WI38 (cell line): ENCODE measurements around the gene BORCS6.

Experiments
- H3K4me3 ChIP-seq: 2 replicates; pipeline ENCODE4 v1.5.1; 2011; ENCODE audit warnings: low read depth, mild to moderate bottlenecking, control low read depth, low read length
- CTCF ChIP-seq: IDR thresholded peaks from 2 replicates; pipeline ENCODE4 v1.5.1; 2012; ENCODE audit warnings: low read depth, mild to moderate bottlenecking, control low read depth, low read length

The BORCS6 gene

GRCh38 chr17:8145811-8146210 is 44.2 kb downstream of the BORCS6 start:
- no peak overlapping the region for H3K4me3 ChIP-seq
- no peak for TF ChIP-seq CTCF

- no peak for TF ChIP-seq CTCF
- no peak overlapping the region for H3K4me3 ChIP-seq
Observed at GRCh38 chr17:8144401-8145231, 45.4 kb downstream of the BORCS6 start.

GRCh38 chr17:8143581-8144400 is 46.2 kb downstream of the BORCS6 start:
- no peak overlapping the region for H3K4me3 ChIP-seq
- TF ChIP-seq CTCF, result no peak

GRCh38 chr17:8142887-8143580 is 46.9 kb downstream of the BORCS6 start:
- TF ChIP-seq CTCF, result no peak
- H3K4me3 ChIP-seq, result no peak overlapping the region

GRCh38 chr17:8142158-8142886 is 47.7 kb downstream of the BORCS6 start:
- no peak overlapping the region for H3K4me3 ChIP-seq
- no peak for TF ChIP-seq CTCF

- no peak for TF ChIP-seq CTCF
- H3K4me3 ChIP-seq, result no peak overlapping the region
Observed at GRCh38 chr17:8141741-8142140, 48.2 kb downstream of the BORCS6 start.
